GM21360 (cell line): ENCODE measurements around the gene FAM217A.

Experiments used
- ATAC-seq: cut with Tn5 transposase; IDR thresholded peaks from one replicate; pipeline ENCODE4 v1.9.1; 2021; ENCODE audit warnings: mild to moderate bottlenecking, moderate library complexity; ENCODE audit not compliant: unreplicated experiment

The FAM217A gene

GRCh38 chr6:4021854-4022695 is 56.9 kb downstream of the FAM217A start:
- peak; percentile 8 for ATAC-seq

GRCh38 chr6:4021133-4021853 is 57.6 kb downstream of the FAM217A start:
- ATAC-seq, result peak; percentile 44

- ATAC-seq, result peak; percentile 2
Measured at GRCh38 chr6:4020822-4021132, 58.2 kb downstream of the FAM217A start.

GRCh38 chr6:4018924-4019236 is 60.1 kb downstream of the FAM217A start:
- ATAC-seq, result no peak
